Nucleus accumbens (tissue), 56 donors: ENCODE measurements around the gene OSBPL5.
A peak's percentile ranks its signal among the peaks of the same experiment; 100 is the strongest.

Experiments used
- DNase-seq, 56 donors: peaks; one replicate each; lab custom pipeline; 2025; lab: John Stamatoyannopoulos, UW

The OSBPL5 gene

GRCh38 chr11:3164552-3165151, 458 bp downstream of the OSBPL5 start:
- peak in 1 of 56 donors; percentile 58 for DNase-seq

GRCh38 chr11:3164138-3164551, 965 bp downstream of the OSBPL5 start:
- DNase-seq: no peak

GRCh38 chr11:3163241-3163981, 1.7 kb downstream of the OSBPL5 start:
- peak in 9 of 56 donors; percentile 23 to 57 (median 41) for DNase-seq

GRCh38 chr11:3162410-3163240, 2.5 kb downstream of the OSBPL5 start:
- peak in 29 of 56 donors; percentile 15 to 78 (median 56) for DNase-seq

- no peak for DNase-seq
These were observed 3.2 kb downstream of the OSBPL5 start for GRCh38 chr11:3161720-3162409.

GRCh38 chr11:3161309-3161708, 3.8 kb downstream of the OSBPL5 start:
- DNase-seq: no peak

- peak; percentile 45 to 97 (median 88) for DNase-seq
These were observed 4.7 kb downstream of the OSBPL5 start for GRCh38 chr11:3160252-3161031.

DNA sequence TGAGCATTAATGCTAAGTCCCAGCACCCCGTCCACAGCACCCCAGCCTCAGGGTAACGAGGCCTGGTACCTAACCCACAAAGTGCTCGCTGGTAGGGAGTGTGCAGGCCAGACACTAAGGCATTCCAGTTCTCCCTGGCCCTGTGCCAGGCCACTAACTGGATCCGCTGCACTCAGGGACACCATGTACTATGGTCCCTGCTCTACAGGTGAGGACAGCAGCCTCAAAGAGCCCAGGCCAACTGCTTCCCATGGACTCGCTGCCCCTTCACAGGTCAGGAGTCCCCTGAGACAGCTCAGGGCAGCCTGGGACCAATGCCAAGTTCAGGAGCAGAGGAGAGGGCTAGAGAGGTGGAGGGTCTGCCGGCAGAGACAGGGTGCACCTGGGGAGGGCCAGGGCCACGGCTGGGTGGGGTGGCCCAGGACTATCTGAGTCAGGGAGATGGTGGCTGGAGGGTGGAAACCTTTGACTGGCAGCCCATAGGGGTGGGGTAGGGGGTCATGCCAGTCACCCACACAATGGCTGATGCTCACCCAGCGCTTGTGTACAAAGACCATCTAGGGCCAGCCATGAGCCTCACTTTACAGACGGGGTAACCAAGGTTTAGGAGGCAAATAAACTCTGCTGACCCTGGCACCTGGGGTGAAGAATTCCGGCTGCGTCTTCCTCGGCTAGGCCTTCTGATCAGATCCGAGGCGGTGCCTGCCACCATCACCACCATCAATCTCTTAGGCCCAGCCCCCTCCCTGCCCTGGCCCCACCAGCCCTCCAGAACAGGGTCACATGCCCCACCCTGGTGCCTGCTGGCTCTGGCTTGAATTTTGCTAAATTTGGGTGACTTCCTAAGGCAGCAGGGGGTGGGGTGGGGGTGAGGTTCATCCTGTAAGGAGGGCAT, 5.6 kb downstream of the OSBPL5 start:
- DNase-seq: no peak

- DNase-seq: no peak
These were observed 6.3 kb downstream of the OSBPL5 start for GRCh38 chr11:3158821-3159220.

DNA sequence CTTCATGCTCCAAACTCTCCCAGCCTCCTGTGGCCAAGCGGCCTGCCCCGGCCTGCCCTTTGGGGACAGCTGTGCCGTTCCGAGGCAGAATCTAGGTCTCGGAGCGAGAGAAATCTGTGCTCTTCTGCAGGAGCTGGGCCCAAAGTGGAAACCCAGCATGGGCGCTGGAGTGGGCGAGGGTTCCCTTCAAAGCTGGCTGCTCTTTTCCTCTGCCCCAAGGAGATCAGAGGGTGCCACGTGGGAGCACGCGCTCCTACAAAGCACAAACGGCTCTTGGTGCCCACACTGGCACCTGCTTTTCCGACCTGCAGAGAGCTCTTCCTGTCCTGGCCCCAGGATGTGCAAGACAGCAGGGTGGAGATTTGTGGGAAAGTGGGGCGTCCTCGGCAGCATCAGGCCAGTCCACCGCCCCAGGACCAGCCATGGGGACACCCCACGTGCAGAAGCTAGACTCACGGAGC, 6.9 kb downstream of the OSBPL5 start:
- no peak for DNase-seq

- no peak for DNase-seq
These were observed 7.6 kb downstream of the OSBPL5 start for GRCh38 chr11:3157381-3158130.

- DNase-seq: no peak
These were observed 8.3 kb downstream of the OSBPL5 start for GRCh38 chr11:3156661-3157311.

DNA sequence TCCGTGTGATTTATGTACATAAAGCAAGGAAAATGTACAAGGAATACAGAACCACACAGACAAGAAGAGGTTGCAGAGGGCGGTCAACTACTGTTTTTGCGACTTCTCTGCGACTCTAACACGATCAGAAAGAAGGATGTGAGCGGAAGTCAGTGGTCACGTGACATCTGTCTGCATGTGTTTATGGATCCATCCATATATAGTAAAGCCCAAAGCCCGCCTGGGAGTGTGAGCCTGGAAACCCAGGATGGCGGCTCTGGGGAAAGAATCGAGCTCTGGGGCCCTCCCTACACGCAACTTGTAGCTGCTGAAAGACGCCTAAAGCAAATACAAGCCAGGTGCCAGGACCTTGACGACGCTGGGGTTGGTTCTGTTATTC, 8.8 kb downstream of the OSBPL5 start:
- no peak for DNase-seq

DNA sequence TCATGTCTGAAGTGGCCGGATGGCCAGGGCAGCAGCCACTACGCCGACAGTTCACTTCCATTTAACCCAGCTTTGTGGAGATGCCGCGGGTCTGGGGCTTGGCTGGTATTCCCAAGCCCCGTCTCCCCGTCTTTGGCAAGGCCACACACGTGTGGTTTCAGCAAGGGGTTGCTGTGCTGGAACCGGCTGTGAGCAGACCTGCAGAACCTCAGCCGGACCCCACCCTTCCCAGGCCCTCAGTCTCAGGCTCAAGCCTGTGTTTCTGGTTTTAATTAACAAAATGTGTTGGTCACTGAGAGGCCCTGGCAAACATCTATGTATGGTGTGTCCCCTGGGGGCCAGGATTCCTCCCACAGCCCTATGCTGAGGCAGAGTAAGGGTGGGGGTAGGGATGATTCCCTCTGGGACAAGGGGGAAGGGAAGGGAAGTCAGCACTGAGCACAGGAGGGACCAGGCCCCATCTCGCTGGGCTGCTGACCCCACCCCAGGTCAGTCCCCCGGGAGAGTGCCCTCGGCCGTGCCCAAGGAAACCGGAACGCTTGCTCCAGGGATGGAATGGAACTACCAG, 9.3 kb downstream of the OSBPL5 start:
- no peak for DNase-seq

- no peak for DNase-seq
These were observed 9.9 kb downstream of the OSBPL5 start for GRCh38 chr11:3155216-3155615.

DNA sequence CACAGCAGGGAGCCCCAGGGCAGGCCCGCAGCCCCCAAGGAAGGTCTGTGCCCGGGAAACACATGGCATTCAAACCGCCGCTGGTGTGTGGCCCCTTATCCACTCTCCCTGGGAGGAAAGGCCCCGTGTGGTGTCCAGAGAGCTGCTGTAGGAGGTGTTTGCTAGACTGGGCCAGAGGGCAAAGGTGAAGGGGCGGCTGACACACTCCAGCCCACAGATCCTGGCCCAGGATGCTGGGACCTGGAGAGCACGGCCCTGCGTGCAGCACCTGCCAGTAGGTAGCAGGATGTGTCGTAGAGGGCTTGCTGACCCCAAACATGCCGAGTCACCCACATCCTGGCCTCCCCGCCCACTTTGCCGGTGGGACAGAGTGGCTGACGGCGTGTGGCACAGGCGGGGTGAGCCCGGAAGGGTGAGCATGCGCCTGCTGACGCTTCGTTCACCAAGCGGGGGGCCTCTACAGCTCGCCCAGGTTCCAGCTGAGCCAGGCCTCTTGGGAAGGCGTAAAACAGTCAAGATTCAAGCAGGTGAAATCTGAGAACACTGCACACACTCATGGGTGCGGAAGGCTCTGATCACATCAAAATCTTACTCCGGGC, 11.0 kb downstream of the OSBPL5 start:
- no peak for DNase-seq
